T-cell (primary cell): ENCODE results near the gene PPIL4. TPM values are rescaled to one million over a fixed set of nuclear protein-coding genes. Genes with fewer than 3 reads are reported as not detected.

Experiments used
- ATAC-seq, 4 experiments: fragments of 200-7000 bp in 3 of 4; fragments of 150-1000 bp in 1 of 4; cut with Tn5 transposase; replicated peaks in 1 of 4; 1 replicate in 3 of 4; 2 replicates in 1 of 4; pipeline ENCODE4 v1.10.0; 2021; ENCODE audit warnings: moderate library complexity in 3 of 4, mild to moderate bottlenecking in 2 of 4, moderate number of reproducible peaks in 1 of 4
- CTCF ChIA-PET, 2 donors: fragments of 300-600 bp; sonication (Branson Sonifier 250); formaldehyde crosslinking; loops; one replicate each; lab custom pipeline; 2022; ENCODE audit warnings: antibody characterized with exemption in 2 of 2; lab: Charles Lee
- POLR2A ChIA-PET, 2 donors: fragments of 300-600 bp; sonication (Branson Sonifier 250); formaldehyde crosslinking; loops; one replicate each; lab custom pipeline; 2022; ENCODE audit warnings: antibody characterized with exemption in 2 of 2; lab: Charles Lee
- DNase-seq, 35 experiments: peaks; one replicate each; pipeline versions ENCODE4 v3.0.0 to v3.0.0-alpha.2; 2013 to 2023
- H3K27ac ChIP-seq: one replicate; pipeline ENCODE4 v1.5.1; 2013; ENCODE audit warnings: low read length
- H3K27me3 ChIP-seq, 2 experiments: replicated peaks in 1 of 2; 1 replicate in 1 of 2; 2 replicates in 1 of 2; pipeline versions ENCODE4 v1.6.1 to v1.7.0; 2013; ENCODE audit warnings: low read length in 1 of 2, mixed read lengths in 1 of 2; ENCODE audit not compliant: control insufficient read depth in 2 of 2, insufficient read depth in 2 of 2; ENCODE audit errors: extremely low read depth in 1 of 2
- H3K36me3 ChIP-seq, 2 donors: 1 replicate in 1 of 2; 2 replicates in 1 of 2; pipeline versions ENCODE4 v1.6.1 to v1.7.0; 2013; ENCODE audit warnings: low read length in 1 of 2; ENCODE audit not compliant: control insufficient read depth in 2 of 2, insufficient read depth in 1 of 2; ENCODE audit errors: extremely low read depth in 1 of 2
- H3K4me1 ChIP-seq, 2 experiments: 1 replicate in 1 of 2; 2 replicates in 1 of 2; pipeline versions ENCODE4 v1.6.1 to v1.7.0; 2013; ENCODE audit warnings: low read length in 2 of 2, mixed read lengths in 1 of 2; ENCODE audit not compliant: insufficient read depth in 2 of 2, control insufficient read depth in 1 of 2; ENCODE audit errors: extremely low read depth in 1 of 2
- H3K4me3 ChIP-seq, 2 donors: 1 replicate in 1 of 2; 2 replicates in 1 of 2; pipeline versions ENCODE4 v1.5.1 to v1.7.0; 2013; ENCODE audit warnings: mild to moderate bottlenecking in 2 of 2, low read length in 1 of 2, moderate library complexity in 1 of 2; ENCODE audit not compliant: control insufficient read depth in 1 of 2; ENCODE audit errors: extremely low read depth in 1 of 2
- H3K9me3 ChIP-seq: 2 replicates; pipeline ENCODE4 v1.7.0; 2013
- H3K27ac Mint-ChIP-seq, 2 donors: one replicate each; pipeline ENCODE4 v1.8.0; 2020 to 2021; ENCODE audit warnings: mild to moderate bottlenecking in 2 of 2, mixed read lengths in 2 of 2
- H3K27me3 Mint-ChIP-seq, 2 donors: one replicate each; pipeline ENCODE4 v1.8.0; 2021 to 2022; ENCODE audit warnings: mixed read lengths in 2 of 2
- H3K36me3 Mint-ChIP-seq: one replicate; pipeline ENCODE4 v1.8.0; 2021; ENCODE audit warnings: mixed read lengths
- H3K4me1 Mint-ChIP-seq, 3 donors: one replicate each; pipeline ENCODE4 v1.8.0; 2020 to 2022; ENCODE audit warnings: mixed read lengths in 3 of 3, mild to moderate bottlenecking in 1 of 3
- H3K4me3 Mint-ChIP-seq, 3 donors: one replicate each; pipeline ENCODE4 v1.8.0; 2020 to 2022; ENCODE audit warnings: mild to moderate bottlenecking in 3 of 3, mixed read lengths in 3 of 3, moderate library complexity in 3 of 3
- H3K9me3 Mint-ChIP-seq, 3 donors: one replicate each; pipeline ENCODE4 v1.8.0; 2020 to 2022; ENCODE audit warnings: mixed read lengths in 3 of 3
- WGBS: methylation state at CpG from one replicate; pipeline ENCODE4 v1.1.5; 2013; ENCODE audit warnings: missing lambda C conversion rate; ENCODE audit not compliant: insufficient coverage; 5-methylcytosine and 5-hydroxymethylcytosine counted together
- total RNA-seq, 35 experiments: library from RNA in 6 of 35; stranded (reverse) in 6 of 35; fragments of 120-200 nt in 1 of 35; gene quantifications; one replicate each; pipeline versions ENCODE4 v1.2.1 to v1.2.4 and lab custom pipeline; 2013 to 2026

The PPIL4 gene
- total RNA-seq, 5 donors from 2014 or later (not counting 1 experiment from before 2014, with no cell fraction given), result 25.2 to 32.1 (median 26.6) TPM

- Mint-ChIP-seq H3K36me3 (peaks cover 77% of the 10 kb centered on the region), H3K27ac (no peak overlapping the region), H3K27me3 (no peaks in the 10 kb centered on the region), H3K9me3 (no peaks in the 10 kb centered on the region), H3K4me1 (peaks cover 5 to 30% (median 20%) of the 10 kb centered on the region in 3 donors), H3K4me3 (no peak overlapping the region)
- POLR2A ChIA-PET, result no interaction called here
- Histone ChIP-seq H3K9me3 (no peaks in the 10 kb centered on the region), H3K36me3 (peaks cover 2 to 72% of the 10 kb centered on the region in 2 donors), H3K4me1 (peaks cover 0 to 5% of the 10 kb centered on the region in 2 experiments), H3K27ac (no peak overlapping the region), H3K4me3 (no peak overlapping the region), H3K27me3 (no peaks in the 10 kb centered on the region)
- no CpG with 5 or more reads among the region's 5 CpGs for WGBS
- CTCF ChIA-PET, result interaction anchor here in 1 of 2 donors (1.0 to 1.4 kb wide), 2 partner anchors 28 to 58 kb away, joined by 3 to 4 read pairs; no protein-coding TSS in a partner anchor
- DNase-seq, result no peak
- ATAC-seq, result no peak
Observed at GRCh38 chr6:149459761-149460160, 86.1 kb downstream of the PPIL4 start.

- no peaks in the 10 kb centered on the region for H3K4me1 ChIP-seq
- Mint-ChIP-seq H3K4me3 (no peak overlapping the region), H3K36me3 (peaks cover 68% of the 10 kb centered on the region), H3K9me3 (no peaks in the 10 kb centered on the region), H3K27me3 (no peaks in the 10 kb centered on the region), H3K27ac (no peak overlapping the region), H3K4me1 (peaks cover 0 to 21% (median 12%) of the 10 kb centered on the region in 3 donors)
- ATAC-seq, result no peak
- H3K27ac ChIP-seq, result no peak overlapping the region
- H3K36me3 ChIP-seq, result peaks cover 0 to 73% of the 10 kb centered on the region in 2 donors
- no peak for DNase-seq
- H3K27me3 ChIP-seq, result no peaks in the 10 kb centered on the region
- CTCF ChIA-PET, result interaction anchor here in 1 of 2 donors (0.6 to 0.7 kb wide), 2 partner anchors 47 to 65 kb away, joined by 3 to 4 read pairs; no protein-coding TSS in a partner anchor
- POLR2A ChIA-PET, result interaction anchor here in 1 of 2 donors (0.6 kb wide), 1 partner anchor 15 kb away, joined by 5 read pairs; no protein-coding TSS in a partner anchor
- no peak overlapping the region for H3K4me3 ChIP-seq
- WGBS, result no CpG with 5 or more reads among the region's 1 CpG
- no peaks in the 10 kb centered on the region for H3K9me3 ChIP-seq
Observed at GRCh38 chr6:149458806-149459205, 87.0 kb downstream of the PPIL4 start.

GRCh38 chr6:149458196-149458595 is 87.6 kb downstream of the PPIL4 start:
- H3K4me3 Mint-ChIP-seq, result no peak overlapping the region
- peaks cover 63% of the 10 kb centered on the region for H3K36me3 Mint-ChIP-seq
- WGBS, result no CpG with 5 or more reads among the region's 7 CpGs
- H3K27ac ChIP-seq, result no peak overlapping the region
- H3K4me1 ChIP-seq, result no peaks in the 10 kb centered on the region
- no peak for ATAC-seq
- H3K9me3 Mint-ChIP-seq, result no peaks in the 10 kb centered on the region
- H3K27me3 ChIP-seq, result no peaks in the 10 kb centered on the region
- ChIA-PET CTCF (no interaction called here), POLR2A (no interaction called here)
- no peaks in the 10 kb centered on the region for H3K9me3 ChIP-seq
- no peaks in the 10 kb centered on the region for H3K27me3 Mint-ChIP-seq
- no peak overlapping the region for H3K27ac Mint-ChIP-seq
- DNase-seq, result no peak
- peaks cover 0 to 69% of the 10 kb centered on the region in 2 donors for H3K36me3 ChIP-seq
- no peak overlapping the region for H3K4me3 ChIP-seq
- H3K4me1 Mint-ChIP-seq, result peaks cover 0 to 16% (median 8%) of the 10 kb centered on the region in 3 donors

GRCh38 chr6:149457316-149457884 is 88.4 kb downstream of the PPIL4 start:
- peaks cover 0 to 71% of the 10 kb centered on the region in 2 donors for H3K36me3 ChIP-seq
- ATAC-seq, result no peak
- peaks cover 60% of the 10 kb centered on the region for H3K36me3 Mint-ChIP-seq
- 100% methylated on average over 1 of the region's 7 CpGs for WGBS
- no peaks in the 10 kb centered on the region for H3K9me3 Mint-ChIP-seq
- peaks cover 0 to 10% (median 4%) of the 10 kb centered on the region in 3 donors for H3K4me1 Mint-ChIP-seq
- no peaks in the 10 kb centered on the region for H3K27me3 Mint-ChIP-seq
- no peaks in the 10 kb centered on the region for H3K9me3 ChIP-seq
- H3K4me3 Mint-ChIP-seq, result no peak overlapping the region
- no peaks in the 10 kb centered on the region for H3K27me3 ChIP-seq
- H3K4me3 ChIP-seq, result no peak overlapping the region
- no peaks in the 10 kb centered on the region for H3K4me1 ChIP-seq
- H3K27ac ChIP-seq, result no peak overlapping the region
- no peak overlapping the region for H3K27ac Mint-ChIP-seq
- CTCF ChIA-PET, result no interaction called here
- no peak for DNase-seq
- POLR2A ChIA-PET, result interaction anchor here in 1 of 2 donors (0.7 kb wide), 1 partner anchor 53 kb away, joined by 3 read pairs; no protein-coding TSS in a partner anchor

- Mint-ChIP-seq H3K27ac (no peak overlapping the region), H3K27me3 (no peaks in the 10 kb centered on the region), H3K4me1 (peaks cover 0 to 7% (median 4%) of the 10 kb centered on the region in 3 donors), H3K4me3 (no peak overlapping the region), H3K36me3 (peaks cover 57% of the 10 kb centered on the region), H3K9me3 (no peaks in the 10 kb centered on the region)
- Histone ChIP-seq H3K4me1 (no peaks in the 10 kb centered on the region), H3K27me3 (no peaks in the 10 kb centered on the region), H3K9me3 (no peaks in the 10 kb centered on the region), H3K4me3 (no peak overlapping the region), H3K36me3 (peaks cover 0 to 76% of the 10 kb centered on the region in 2 donors), H3K27ac (no peak overlapping the region)
- POLR2A ChIA-PET, result no interaction called here
- WGBS, result 97% methylated on average over 48 of the region's 49 CpGs
- no peak for ATAC-seq
- no peak for DNase-seq
- CTCF ChIA-PET, result no interaction called here
Observed at GRCh38 chr6:149456311-149457021, 89.4 kb downstream of the PPIL4 start.

GRCh38 chr6:149455031-149455732 is 90.7 kb downstream of the PPIL4 start:
- POLR2A ChIA-PET, result interaction anchor here in 1 of 2 donors (0.5 to 0.6 kb wide), 2 partner anchors 9 kb away, joined by 3 to 5 read pairs; no protein-coding TSS in a partner anchor

More at GRCh38 chr6:149455031-149455732, 90.7 kb downstream of the PPIL4 start:
- Histone ChIP-seq H3K4me1 (peaks cover 0 to 2% of the 10 kb centered on the region in 2 experiments), H3K36me3 (peaks cover 0 to 71% of the 10 kb centered on the region in 2 donors), H3K4me3 (no peak overlapping the region), H3K27ac (no peak overlapping the region), H3K9me3 (no peaks in the 10 kb centered on the region), H3K27me3 (peaks cover 0 to 3% of the 10 kb centered on the region in 2 experiments)
- WGBS, result 87% methylated on average over 10 of the region's 11 CpGs
- Mint-ChIP-seq H3K27me3 (no peaks in the 10 kb centered on the region), H3K36me3 (peaks cover 52% of the 10 kb centered on the region), H3K4me3 (no peak overlapping the region), H3K27ac (peak overlapping the region in 1 of 2 donors; percentile 34), H3K4me1 (peaks cover 0 to 7% (median 4%) of the 10 kb centered on the region in 3 donors), H3K9me3 (no peaks in the 10 kb centered on the region)
- CTCF ChIA-PET, result interaction anchor here (0.5 to 1.2 kb wide), 2 partner anchors 23 to 62 kb away, joined by 3 to 6 read pairs; no protein-coding TSS in a partner anchor
- no peak for DNase-seq
- no peak for ATAC-seq
